T1000 (cell line): Measurements from ENCODE around the gene ZCCHC7.
"Not testable (repeated sequence)": the region's sequence is repeated elsewhere in the genome, so short reads cannot be mapped to it uniquely, and the experiment has no call there.

Experiments used
- DNase-seq: peaks from one replicate; lab custom pipeline; 2025; ENCODE audit warnings: mixed read lengths; lab: John Stamatoyannopoulos, UW

Gene ZCCHC7

DNA sequence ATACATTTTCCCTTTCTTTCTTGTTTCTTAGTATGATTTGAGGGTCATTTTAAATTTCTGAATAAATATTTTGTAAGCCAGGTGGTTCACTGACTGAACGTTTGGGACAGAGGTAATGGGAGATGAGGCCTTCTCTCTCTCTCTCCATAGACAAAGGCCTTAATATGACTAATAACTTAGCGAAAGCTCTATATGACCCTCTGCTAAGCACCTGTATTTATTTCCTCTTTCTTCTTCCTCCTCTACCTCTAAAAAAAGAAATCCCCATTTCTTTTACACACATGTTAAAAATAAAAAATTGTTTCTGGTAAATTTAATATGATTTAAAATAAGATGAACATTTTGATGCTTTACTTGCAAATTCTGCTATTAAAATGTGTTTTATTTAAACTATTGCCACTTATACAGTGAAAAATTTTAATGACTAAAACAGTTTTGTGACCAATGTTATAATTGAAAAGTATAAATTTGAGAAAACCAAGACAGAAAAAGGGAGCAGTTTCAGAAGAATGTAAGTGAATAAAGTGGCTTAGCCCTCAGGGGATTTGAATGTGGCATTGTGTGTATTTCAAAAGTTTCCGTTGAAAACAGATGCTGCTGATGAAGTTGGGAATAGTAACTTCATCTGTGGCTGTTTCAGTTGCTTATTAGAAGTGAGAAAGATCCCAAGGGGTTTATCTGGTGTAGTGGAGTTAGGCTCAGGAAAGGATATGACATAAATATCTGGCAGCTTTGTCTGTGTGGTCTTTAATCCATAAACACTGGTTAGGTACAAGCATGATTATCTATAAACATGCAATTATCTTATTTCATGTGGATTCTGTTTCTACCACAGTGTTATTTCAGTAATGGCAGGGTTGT lies 173.5 kb downstream of the ZCCHC7 start:
- no peak for DNase-seq

DNA sequence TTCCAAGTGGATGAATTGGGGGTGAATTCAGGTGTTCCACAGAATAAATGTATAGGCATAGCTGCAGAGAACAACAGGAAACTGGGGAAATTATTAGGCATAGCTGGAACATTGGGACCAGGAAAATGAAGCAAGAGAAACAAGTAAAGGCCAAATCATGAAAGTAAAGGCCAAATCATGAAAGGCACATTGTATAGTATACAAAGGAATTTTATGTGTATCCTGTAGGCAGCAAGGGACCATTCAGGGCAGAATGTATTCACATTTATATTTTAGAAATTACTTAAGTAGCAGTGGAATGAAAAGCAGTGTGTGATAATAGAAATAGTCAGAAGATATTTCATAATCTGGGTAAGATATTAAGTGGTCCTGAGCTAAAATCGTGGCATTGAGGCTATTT lies 174.8 kb downstream of the ZCCHC7 start:
- DNase-seq: no peak

DNA sequence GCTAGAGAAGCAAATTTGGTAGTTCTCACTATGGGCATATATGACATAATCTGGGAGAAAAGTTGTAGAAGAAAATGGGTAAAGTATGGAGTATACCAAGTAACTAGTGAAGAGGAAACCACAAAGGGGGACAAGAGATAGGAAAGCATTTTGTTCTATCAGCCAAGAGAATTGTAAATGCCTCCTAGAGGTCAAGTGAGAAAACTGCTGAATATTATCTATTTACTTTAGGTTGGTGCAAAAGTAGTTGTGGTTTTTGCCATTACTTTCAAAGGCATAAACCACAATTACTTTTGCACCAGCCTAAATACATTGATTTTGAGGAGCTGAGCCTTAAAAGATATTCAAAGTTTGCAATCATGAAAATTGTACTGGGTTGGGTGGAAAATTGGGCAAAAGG lies 175.4 kb downstream of the ZCCHC7 start:
- DNase-seq: no peak

DNA sequence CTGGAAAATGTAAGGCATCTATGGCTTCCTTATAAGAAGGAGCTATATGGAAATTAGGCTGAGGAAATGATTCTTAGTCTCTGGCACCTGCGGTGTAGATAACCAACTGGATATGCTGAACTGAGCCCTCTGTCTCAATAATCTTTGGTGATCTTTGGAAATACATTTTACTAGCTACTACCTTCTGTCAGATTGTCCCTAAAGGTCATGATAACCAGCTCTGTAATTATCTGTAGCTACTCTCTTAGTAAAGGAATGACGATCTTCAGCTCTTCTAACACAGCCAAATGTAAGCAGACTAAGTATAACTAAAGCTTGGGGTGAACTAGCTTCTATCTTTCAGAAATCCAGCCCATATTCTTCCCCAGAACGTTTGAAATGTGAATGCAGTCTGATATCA lies 177.2 kb downstream of the ZCCHC7 start:
- no peak for DNase-seq

DNA sequence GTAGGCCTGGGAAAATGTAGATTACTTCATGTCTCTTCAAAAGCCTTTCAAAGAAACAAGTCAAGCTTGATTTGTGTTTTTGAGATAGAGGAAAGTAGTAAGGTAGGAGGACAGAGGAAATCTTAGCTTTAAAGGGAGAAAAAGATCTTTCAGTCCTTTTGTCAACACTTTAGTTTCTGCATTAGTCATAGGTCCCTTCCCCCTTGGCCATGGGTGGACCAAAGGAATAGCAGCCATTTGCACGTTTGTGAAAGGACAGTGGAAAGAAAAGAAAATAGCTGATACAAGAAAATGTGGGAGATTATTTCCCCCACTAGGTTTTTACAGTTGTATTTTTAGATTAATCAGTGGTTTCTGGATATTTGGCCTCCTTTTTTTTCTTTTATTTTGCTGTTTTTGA lies 180.2 kb downstream of the ZCCHC7 start:
- no peak for DNase-seq

DNA sequence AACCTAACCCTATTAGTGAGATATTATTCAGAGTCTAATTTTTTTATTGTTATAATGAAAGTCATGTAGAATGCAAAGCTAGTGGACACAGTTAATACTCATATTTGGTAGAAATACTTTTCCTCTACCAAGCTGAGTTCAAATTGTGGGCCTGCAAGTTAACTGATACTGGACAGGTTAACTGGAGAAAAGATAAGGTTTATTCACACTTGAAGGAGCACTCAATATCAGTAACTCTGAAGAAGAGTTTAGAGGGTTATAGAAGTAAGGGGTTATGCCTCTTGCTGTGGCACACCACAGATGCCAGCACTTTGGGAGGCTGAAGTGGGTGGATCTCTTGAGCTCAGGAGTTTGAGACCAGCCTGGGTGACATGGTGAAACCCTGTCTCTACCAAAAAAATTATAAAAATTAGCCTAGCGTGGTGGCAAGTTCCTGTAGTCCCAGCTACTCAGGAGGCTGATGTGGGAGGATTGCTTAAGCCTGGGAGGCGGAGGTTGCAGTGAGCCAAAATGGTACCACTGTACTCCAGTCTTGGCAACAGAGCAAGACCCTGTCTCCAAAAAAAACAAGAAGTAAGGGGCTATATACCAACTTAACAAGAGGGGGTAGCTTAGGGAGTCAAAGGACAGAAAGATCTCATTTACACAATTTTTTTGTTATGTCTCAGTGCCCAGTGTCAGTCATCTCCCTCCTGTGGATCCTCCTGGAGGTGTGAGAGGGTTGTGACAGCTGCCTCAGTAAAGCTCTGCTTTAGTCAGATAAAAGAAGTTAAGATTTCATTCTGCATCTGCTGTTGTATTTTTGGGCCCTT lies 180.9 kb downstream of the ZCCHC7 start:
- DNase-seq: no peak

DNA sequence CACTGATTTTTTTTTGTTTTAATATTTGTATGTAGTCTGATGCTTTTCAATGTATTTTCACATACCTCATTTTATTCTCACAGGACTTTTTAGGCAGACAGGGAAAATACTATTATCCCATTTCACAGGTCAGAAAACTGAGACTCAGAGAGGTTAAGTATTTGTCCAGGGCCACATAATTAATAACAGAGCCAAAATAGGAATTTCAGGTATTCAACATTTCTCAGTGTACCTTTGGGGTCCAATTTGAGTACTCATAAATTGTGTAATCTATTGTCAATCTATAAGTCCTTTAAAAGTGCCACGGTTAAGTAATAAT lies 181.4 kb downstream of the ZCCHC7 start:
- no peak for DNase-seq

DNA sequence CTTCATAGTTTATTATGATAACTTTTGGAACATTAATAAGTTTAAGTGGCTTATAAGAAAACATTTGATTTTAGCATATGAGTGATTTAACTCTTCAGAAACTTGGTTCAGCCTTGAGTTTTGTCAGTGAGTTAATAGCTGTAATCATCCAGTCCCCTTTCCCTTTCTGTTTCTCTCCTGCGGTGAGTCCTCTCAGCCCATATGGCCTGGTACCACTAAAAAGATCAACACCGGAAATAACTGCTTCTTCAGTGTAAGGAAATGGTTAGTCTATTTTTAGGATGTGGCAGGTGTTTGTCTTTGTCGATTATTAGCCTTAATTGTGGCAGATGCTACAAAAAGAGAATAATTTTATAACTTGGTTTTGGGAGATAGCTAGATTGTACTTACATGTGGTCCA lies 181.9 kb downstream of the ZCCHC7 start:
- no peak for DNase-seq

DNA sequence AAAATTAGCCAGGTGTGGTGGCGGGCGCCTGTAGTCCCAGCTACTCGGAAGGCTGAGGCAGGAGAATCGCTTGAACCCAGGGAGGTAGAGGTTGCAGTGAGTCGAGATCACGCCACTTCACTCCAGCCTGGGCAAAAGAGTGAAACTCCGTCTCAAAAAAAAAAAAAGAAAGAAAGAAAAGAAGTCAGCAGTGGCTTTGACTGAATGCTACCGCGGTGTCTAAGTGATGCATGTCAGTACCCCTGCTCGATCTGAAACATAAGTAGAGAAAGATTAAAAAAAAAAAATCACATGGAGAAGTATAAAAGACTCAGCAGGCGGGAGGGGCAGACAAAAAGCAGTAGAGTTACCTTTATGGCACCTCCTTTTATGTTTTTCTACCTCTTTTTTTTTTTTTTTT lies 182.9 kb downstream of the ZCCHC7 start:
- DNase-seq: not testable (repeated sequence)

DNA sequence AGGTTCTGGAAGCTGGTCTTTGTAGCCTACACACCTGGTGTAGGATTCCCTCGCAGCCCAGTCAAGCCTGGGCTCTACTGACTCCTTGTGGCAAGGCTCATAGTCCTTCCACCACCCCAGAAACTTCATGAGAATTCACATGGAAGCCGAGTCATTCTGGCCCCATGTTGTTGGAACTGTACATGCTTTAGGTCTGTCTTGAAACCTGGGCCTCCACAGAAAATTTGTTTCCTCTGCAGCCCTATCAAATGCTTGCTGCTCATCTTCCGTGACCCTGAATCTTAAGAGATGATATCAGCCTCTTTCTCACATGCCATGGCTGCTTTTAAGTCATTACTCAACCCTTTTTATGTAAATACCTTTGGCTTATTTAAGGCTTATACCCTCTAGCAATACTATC lies 188.8 kb downstream of the ZCCHC7 start:
- DNase-seq: no peak

DNA sequence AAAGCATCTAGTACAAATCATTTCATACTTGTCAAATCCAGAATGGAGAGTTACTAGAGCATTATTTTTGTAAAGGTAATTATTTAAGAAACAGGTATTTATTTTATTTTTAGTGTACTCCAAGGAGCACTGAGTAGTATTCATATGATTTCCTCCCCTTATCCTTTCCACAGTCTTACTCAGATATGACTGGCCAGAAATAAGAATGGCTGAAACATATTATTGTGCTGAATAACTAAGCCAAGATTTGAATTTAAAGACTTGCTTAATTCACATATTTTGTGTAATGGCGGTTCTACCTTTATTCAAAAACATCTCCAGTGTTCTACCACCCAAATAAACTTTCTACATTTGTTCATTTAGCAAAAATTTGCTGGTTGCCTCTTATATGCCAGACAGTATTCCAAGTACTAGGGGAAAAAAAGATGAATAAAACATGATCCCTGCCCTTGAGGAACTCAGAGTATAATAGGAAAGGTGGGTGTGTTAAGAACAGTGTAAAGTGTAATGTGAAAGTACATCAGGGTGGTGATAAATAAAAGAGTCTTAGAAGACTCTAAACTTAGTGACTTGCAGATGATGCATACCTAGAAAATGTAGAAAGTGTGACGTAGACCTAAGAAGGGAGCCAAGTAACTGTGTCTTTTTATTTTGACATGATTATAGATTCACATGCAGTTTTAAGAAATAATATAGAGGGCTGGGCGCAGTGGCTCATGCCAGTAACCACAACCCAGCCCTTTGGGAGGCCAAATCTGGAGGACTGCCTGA lies 191.7 kb downstream of the ZCCHC7 start:
- no peak for DNase-seq

DNA sequence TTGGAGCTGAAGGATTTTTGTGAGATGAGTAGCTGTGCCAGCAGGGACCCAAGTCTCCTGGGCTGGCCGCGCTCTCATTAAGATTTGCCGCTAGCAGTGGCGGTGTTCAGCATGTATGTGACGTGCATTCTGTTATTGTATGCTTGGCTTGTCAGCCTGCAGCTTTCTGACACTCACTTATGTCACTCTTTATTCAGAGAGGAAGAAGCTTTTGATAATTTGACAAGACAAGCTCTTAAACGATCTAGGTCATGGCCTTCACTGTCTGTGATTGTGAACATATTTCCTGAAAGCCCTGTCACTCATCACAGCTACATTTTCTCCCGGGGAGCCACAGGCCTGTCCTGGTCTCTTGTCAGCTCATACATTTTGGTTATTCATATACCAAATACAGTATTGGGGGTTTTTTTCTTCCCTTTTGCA lies 203.9 kb downstream of the ZCCHC7 start:
- DNase-seq: no peak

DNA sequence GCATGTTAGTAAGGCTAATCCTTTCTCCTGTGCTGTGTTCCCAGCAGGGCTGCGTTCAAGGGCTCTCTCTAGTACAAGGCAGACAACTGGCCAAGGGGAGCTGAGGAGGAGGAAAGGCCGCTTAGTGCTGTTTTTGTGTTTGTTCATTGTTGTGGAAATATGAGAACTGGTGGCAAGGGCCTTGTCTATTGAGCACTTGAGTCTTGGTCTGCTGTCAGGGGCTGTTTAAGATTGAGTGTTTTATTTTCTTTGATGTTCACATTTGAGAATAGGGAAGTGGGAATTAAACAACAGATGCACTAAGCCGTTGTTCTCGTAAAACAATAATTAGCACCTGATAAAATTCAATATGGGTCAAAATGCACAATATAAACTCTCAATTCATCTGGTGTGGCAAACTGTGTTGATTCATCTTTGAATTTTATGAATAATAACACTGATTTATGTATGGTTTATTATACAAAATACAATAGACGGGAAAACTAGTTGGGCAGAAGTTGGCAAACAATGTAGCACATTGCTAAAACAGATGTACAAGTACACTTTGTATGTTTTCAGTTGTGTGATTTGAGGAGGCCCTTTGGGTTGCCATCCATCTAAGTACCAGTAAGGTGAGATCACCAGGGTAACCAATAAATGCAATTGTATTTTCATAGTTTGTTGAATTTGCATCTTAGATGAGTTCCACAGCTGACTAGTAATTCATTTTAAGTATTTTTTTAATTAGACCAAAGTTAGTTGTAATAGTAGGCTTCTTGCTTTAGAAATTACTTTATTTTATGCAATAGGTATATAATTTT lies 204.5 kb downstream of the ZCCHC7 start:
- no peak for DNase-seq

DNA sequence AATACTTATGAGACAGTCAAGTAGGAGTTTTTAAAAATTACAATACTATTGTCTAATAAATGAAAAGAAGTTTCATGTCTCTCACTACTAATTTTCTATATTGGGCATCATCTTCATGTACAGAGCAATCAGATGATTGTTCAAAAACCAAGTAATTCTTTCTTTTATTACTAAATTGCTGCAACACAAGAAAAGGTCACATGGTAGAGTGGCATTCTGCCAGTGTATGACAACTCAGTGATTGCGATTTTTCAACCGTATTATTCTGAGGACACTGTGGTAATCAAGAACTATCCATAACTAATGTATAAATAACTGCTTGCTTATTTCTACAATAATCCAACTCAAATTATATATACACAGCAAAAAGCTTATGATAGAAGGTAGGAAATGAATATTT lies 205.4 kb downstream of the ZCCHC7 start:
- DNase-seq: no peak

DNA sequence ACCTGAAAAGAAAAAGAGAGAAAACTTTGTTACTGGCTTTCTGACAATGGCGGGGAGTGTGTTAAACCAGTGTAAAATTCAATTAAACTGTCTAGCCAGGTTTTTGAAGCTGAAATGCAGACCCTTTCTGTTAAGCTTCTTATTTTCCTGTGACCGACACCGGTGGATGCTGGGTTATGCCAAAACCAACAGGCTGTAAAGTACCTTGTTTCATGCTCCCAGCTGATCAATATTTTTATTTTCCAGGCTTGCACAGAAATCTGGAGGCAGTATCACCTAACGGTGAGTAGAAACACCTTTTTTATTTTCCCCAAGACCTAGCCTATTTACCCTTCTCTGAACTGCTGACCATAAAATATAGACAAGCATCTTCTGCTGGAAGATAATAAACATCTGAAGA lies 207.2 kb downstream of the ZCCHC7 start:
- DNase-seq: no peak

DNA sequence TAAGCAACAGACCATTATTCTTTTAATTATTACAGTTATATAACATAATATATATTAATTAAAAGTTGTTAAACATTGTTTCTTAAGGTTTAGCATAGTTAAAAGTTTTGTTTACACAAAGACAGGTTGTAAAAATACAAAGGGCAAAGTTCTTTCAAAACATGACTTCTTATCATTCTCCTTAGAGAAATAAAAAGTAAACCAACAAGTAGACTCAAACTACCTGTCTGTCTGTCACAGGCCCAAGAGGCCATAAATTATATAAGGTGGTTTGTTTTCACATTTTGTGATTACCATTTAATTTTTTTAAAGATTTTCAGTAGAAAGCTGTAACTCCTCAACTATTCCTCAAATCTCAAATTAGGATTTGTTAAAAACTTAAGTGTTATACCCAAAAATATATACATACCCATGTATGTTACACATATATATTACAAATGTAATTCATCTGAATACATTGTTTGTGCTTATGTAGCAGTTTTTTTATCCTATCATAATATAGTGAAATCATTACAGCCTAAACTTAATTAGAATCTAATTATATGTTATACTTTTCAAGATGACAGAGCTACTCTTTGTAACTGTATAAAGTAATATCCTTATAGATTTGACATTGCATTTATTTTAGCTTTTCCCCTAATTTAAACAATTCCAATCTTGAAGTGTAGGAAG lies 208.3 kb downstream of the ZCCHC7 start:
- DNase-seq: no peak

DNA sequence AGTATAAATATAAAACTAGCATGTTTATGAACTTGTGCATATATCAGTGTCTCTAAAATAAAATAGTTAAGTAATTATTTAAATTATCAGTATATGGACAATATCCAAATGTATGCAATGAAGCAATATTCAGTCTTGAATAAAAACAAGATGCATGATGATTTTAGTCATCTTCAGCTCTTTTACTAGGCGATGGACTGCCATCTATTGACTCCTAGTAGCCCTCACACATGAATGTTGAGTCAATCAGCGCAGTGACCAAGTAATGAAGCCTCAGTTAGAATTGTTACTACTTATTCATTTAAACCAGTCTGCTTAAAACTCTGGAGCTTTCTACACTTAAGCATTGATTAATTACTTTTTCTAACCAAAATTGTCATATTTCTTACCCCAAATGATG lies 209.2 kb downstream of the ZCCHC7 start:
- no peak for DNase-seq

DNA sequence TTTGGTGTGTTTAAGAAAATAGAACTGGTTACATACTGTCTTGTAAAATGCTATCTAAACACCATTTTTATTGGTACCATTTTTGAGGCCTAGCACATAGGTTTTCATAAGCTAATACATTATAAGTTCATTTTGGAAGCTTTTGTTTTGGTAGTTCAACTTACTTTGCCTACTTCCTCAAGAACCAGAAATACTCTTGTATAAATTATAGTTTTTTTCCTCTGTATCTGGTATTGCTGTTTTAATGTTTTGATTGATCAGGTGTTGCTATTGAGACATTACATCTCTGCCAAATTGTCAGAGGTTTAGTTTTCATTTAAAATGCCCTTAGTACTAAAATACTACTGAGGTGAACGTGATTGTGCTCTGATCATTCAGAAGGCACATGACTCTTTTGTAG lies 211.5 kb downstream of the ZCCHC7 start:
- no peak for DNase-seq

DNA sequence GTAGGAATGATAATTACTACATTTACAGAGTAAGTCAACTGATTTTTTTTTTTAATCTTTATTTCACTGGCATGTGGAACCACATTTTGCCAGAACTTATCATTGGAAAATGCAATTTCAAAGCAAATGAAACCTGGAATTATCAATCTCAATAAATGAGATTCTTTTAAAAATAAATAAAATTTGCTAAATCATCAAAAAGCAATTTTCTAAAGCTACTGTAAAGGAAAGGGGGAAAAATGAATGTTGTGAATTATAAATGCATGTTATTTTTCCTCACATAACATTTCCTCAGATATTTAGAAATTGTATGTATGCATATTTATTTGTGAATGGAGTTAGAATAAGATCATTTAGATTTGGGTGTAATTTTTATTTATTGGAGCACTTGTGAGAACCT lies 212.2 kb downstream of the ZCCHC7 start:
- DNase-seq: no peak

DNA sequence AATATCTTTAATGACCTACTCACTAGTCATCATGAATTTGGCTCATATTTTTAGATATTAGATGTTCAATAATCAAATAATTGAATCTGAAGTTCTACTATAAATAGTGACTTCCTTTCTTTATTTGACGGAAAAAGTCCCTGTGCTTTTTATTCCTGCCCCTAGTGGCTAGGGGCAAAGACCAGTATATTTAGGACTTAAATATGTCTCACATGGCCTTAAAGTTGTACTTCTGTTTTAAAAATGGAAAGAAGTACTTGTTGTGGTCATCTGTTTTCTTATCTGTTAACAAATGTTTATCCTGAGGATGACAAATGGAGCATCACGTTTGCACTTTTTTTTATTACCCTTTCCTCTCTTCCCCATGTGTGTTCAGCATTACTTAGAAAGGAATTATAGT lies 212.9 kb downstream of the ZCCHC7 start:
- DNase-seq: no peak

DNA sequence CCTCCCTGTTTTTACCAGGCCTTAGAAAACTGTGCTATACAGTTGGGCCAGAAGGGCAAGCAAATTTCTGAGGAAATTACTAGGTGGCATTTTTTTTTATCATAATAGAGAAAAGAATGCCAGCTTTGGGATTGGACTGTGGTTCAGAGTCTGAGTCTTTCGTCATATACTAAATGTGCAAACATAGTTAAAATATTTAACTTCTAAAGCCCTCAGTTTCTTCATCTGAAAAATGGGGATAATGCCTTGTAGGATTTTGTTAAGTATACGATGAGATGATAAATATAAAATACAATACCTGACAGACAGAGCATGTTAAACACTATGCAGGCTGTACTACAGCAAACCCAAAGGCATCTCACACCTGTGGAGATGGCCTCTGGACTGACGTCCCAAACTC lies 214.9 kb downstream of the ZCCHC7 start:
- DNase-seq: no peak
